ENCODE results near the gene PRKCD. TPM values are rescaled to one million over a fixed set of nuclear protein-coding genes. Genes with fewer than 3 reads are reported as not detected.

The PRKCD gene
- total RNA-seq, 1 experiment from 2014 or later = 30.9 TPM

- intact Hi-C loops (cut with micrococcal nuclease; ENCODE audit: unreplicated experiment) = no loop called here
- Histone ChIP-seq H3K36me3 (ENCODE audit: control insufficient read depth, insufficient read depth, low read length) (peaks cover 2% of the 10 kb centered on the region; the same call in 1 of the 2 replicates), H3K27me3 (replicated peaks; ENCODE audit: control insufficient read depth, insufficient read depth, low read length) (no peaks in the 10 kb centered on the region), H3K9me3 (no peaks in the 10 kb centered on the region), H3K4me3 (ENCODE audit: low read depth, low read length) (no peak overlapping the region), H3K4me1 (no peaks in the 10 kb centered on the region)
- no peak for DNase-seq
- no peak overlapping the region for H3K27ac Mint-ChIP-seq (ENCODE audit: unreplicated experiment)
- ChIA-PET CTCF (no interaction called here), POLR2A (no interaction called here)
- H3K4me1 Mint-ChIP-seq (ENCODE audit: low read depth, unreplicated experiment) = no peaks in the 10 kb centered on the region
- H3K9me3 Mint-ChIP-seq (ENCODE audit: unreplicated experiment) = no peaks in the 10 kb centered on the region
- TF ChIP-seq CTCF (IDR thresholded peaks at IDR 0.05; ENCODE audit: insufficient read depth in 1 of 2, low read depth in 1 of 2, low read length in 1 of 2, severe bottlenecking in 1 of 2, unreplicated experiment in 1 of 2) = no peak
- H3K36me3 Mint-ChIP-seq (ENCODE audit: insufficient read depth, unreplicated experiment) = peaks cover 21% of the 10 kb centered on the region
- BruUV-seq (replicated peaks) = no TSS peak
- H3K27me3 Mint-ChIP-seq (ENCODE audit: insufficient read depth, unreplicated experiment) = no peaks in the 10 kb centered on the region
- H3K4me3 Mint-ChIP-seq (ENCODE audit: unreplicated experiment) = no peak overlapping the region
These were observed 23.7 kb downstream of the PRKCD start for GRCh38 chr3:53184701-53185100.

GRCh38 chr3:53185761-53186465 lies 24.9 kb downstream of the PRKCD start:
- peaks cover 2% of the 10 kb centered on the region for H3K36me3 ChIP-seq (ENCODE audit: control insufficient read depth, insufficient read depth, low read length)
- intact Hi-C loops (cut with micrococcal nuclease; ENCODE audit: unreplicated experiment) = no loop called here
- no peaks in the 10 kb centered on the region for H3K27me3 ChIP-seq (replicated peaks; ENCODE audit: control insufficient read depth, insufficient read depth, low read length)
- H3K36me3 Mint-ChIP-seq (ENCODE audit: insufficient read depth, unreplicated experiment) = peaks cover 21% of the 10 kb centered on the region
- DNase-seq = no peak
- H3K4me3 ChIP-seq (ENCODE audit: low read depth, low read length) = no peak overlapping the region
- CTCF ChIA-PET = no interaction called here
- H3K4me1 ChIP-seq = no peaks in the 10 kb centered on the region
- H3K9me3 ChIP-seq = no peaks in the 10 kb centered on the region
- POLR2A ChIA-PET = no interaction called here
- H3K27ac Mint-ChIP-seq (ENCODE audit: unreplicated experiment) = no peak overlapping the region
- H3K4me3 Mint-ChIP-seq (ENCODE audit: unreplicated experiment) = no peak overlapping the region
- BruUV-seq (replicated peaks) = no TSS peak
- no peaks in the 10 kb centered on the region for H3K27me3 Mint-ChIP-seq (ENCODE audit: insufficient read depth, unreplicated experiment)
- no peak for TF ChIP-seq CTCF (IDR thresholded peaks at IDR 0.05; ENCODE audit: insufficient read depth in 1 of 2, low read depth in 1 of 2, low read length in 1 of 2, severe bottlenecking in 1 of 2, unreplicated experiment in 1 of 2)
- H3K4me1 Mint-ChIP-seq (ENCODE audit: low read depth, unreplicated experiment) = no peaks in the 10 kb centered on the region
- H3K9me3 Mint-ChIP-seq (ENCODE audit: unreplicated experiment) = no peaks in the 10 kb centered on the region

- peaks cover 2% of the 10 kb centered on the region for H3K36me3 ChIP-seq (ENCODE audit: control insufficient read depth, insufficient read depth, low read length)
- DNase-seq = no peak
- Mint-ChIP-seq H3K4me1 (ENCODE audit: low read depth, unreplicated experiment) (no peaks in the 10 kb centered on the region), H3K9me3 (ENCODE audit: unreplicated experiment) (no peaks in the 10 kb centered on the region), H3K4me3 (ENCODE audit: unreplicated experiment) (no peak overlapping the region), H3K27me3 (ENCODE audit: insufficient read depth, unreplicated experiment) (no peaks in the 10 kb centered on the region), H3K36me3 (ENCODE audit: insufficient read depth, unreplicated experiment) (peaks cover 21% of the 10 kb centered on the region), H3K27ac (ENCODE audit: unreplicated experiment) (no peak overlapping the region)
- H3K27me3 ChIP-seq (replicated peaks; ENCODE audit: control insufficient read depth, insufficient read depth, low read length) = no peaks in the 10 kb centered on the region
- POLR2A ChIA-PET = no interaction called here
- CTCF ChIA-PET = no interaction called here
- no peaks in the 10 kb centered on the region for H3K9me3 ChIP-seq
- H3K4me3 ChIP-seq (ENCODE audit: low read depth, low read length) = no peak overlapping the region
- intact Hi-C loops (cut with micrococcal nuclease; ENCODE audit: unreplicated experiment) = no loop called here
- no peaks in the 10 kb centered on the region for H3K4me1 ChIP-seq
- no peak for TF ChIP-seq CTCF (IDR thresholded peaks at IDR 0.05; ENCODE audit: insufficient read depth in 1 of 2, low read depth in 1 of 2, low read length in 1 of 2, severe bottlenecking in 1 of 2, unreplicated experiment in 1 of 2)
- BruUV-seq (replicated peaks) = no TSS peak
These were observed 25.7 kb downstream of the PRKCD start for GRCh38 chr3:53186726-53187125.

All from Caco-2 (cell line).